Upper lobe of right lung (tissue), 1 donor: ENCODE data around the gene GRIN2C. TPM values are rescaled to one million over a fixed set of nuclear protein-coding genes. Genes with fewer than 3 reads are reported as not detected.

Experiments used
- ATAC-seq: fragments of 200-7000 bp; cut with Tn5 transposase; one replicate; pipeline ENCODE4 v1.9.1; 2020; ENCODE audit warnings: mild to moderate bottlenecking, moderate library complexity
- DNase-seq: peaks from one replicate; pipeline ENCODE4 v3.0.0-alpha.2; 2020
- H3K27ac ChIP-seq: fragments of 200-600 bp; one replicate; pipeline ENCODE4 v1.8.0; 2022
- H3K27me3 ChIP-seq: fragments of 200-600 bp; one replicate; pipeline ENCODE4 v1.8.0; 2022; ENCODE audit warnings: mild to moderate bottlenecking
- H3K36me3 ChIP-seq: fragments of 200-600 bp; one replicate; pipeline ENCODE4 v1.8.0; 2022
- H3K4me1 ChIP-seq: fragments of 200-600 bp; one replicate; pipeline ENCODE4 v1.8.0; 2022
- H3K4me3 ChIP-seq: fragments of 200-600 bp; one replicate; pipeline ENCODE4 v1.8.0; 2022; ENCODE audit warnings: mild to moderate bottlenecking
- H3K9me3 ChIP-seq: fragments of 200-600 bp; one replicate; pipeline ENCODE4 v1.8.0; 2022
- CTCF ChIP-seq: fragments of 200-600 bp; IDR thresholded peaks from one replicate; pipeline ENCODE4 v1.8.0; 2022; ENCODE audit warnings: antibody characterized with exemption
- intact Hi-C: fragments of 100-400 bp; cut with DNase I; formaldehyde crosslinking; loops from one replicate; pipeline ENCODE4 v1.11.0; 2022
- total RNA-seq: library from RNA; stranded (reverse); fragmentation: NEBNext Ultra II Directional; extraction: Animal tissue kit (Norgen Biotek cat#: 25700); gene quantifications from one replicate; pipeline ENCODE4 v1.2.1, GENCODE V29; 2021
- donor health status: DM: no; HTN: yes; CAD: no; lungs with severe emphysema.

Gene GRIN2C
- total RNA-seq, 1 donor from 2014 or later = not detected

- Histone ChIP-seq H3K27ac (no peak overlapping the region), H3K36me3 (no peaks in the 10 kb centered on the region), H3K9me3 (no peaks in the 10 kb centered on the region), H3K27me3 (peaks cover 21% of the 10 kb centered on the region), H3K4me3 (no peak overlapping the region), H3K4me1 (no peaks in the 10 kb centered on the region)
- no peak for TF ChIP-seq CTCF
- no peak for DNase-seq
- ATAC-seq = no peak
- intact Hi-C loops = no loop called here
Measured at GRCh38 chr17:74903034-74903433, 43.3 kb upstream of the GRIN2C start.

- H3K27ac ChIP-seq = no peak overlapping the region
- no peaks in the 10 kb centered on the region for H3K9me3 ChIP-seq
- intact Hi-C loops = no loop called here
- H3K4me3 ChIP-seq = no peak overlapping the region
- no peak for DNase-seq
- no peak for TF ChIP-seq CTCF
- no peaks in the 10 kb centered on the region for H3K36me3 ChIP-seq
- peaks cover 21% of the 10 kb centered on the region for H3K27me3 ChIP-seq
- no peaks in the 10 kb centered on the region for H3K4me1 ChIP-seq
- ATAC-seq = no peak
Measured at GRCh38 chr17:74901353-74902135, 41.9 kb upstream of the GRIN2C start.

GRCh38 chr17:74900208-74900607 is 40.5 kb upstream of the GRIN2C start:
- DNase-seq (no peak), ATAC-seq (no peak)
- H3K27me3 ChIP-seq = peaks cover 28% of the 10 kb centered on the region
- no peaks in the 10 kb centered on the region for H3K36me3 ChIP-seq
- intact Hi-C loops = no loop called here
- H3K9me3 ChIP-seq = no peaks in the 10 kb centered on the region
- H3K4me1 ChIP-seq = no peaks in the 10 kb centered on the region
- H3K27ac ChIP-seq = no peak overlapping the region
- H3K4me3 ChIP-seq = no peak overlapping the region
- no peak for TF ChIP-seq CTCF

- H3K4me1 ChIP-seq = no peaks in the 10 kb centered on the region
- H3K4me3 ChIP-seq = no peak overlapping the region
- peaks cover 37% of the 10 kb centered on the region for H3K27me3 ChIP-seq
- no peak overlapping the region for H3K27ac ChIP-seq
- ATAC-seq (no peak), DNase-seq (no peak)
- H3K9me3 ChIP-seq = no peaks in the 10 kb centered on the region
- H3K36me3 ChIP-seq = no peaks in the 10 kb centered on the region
- intact Hi-C loops = no loop called here
- TF ChIP-seq CTCF = no peak
Measured at GRCh38 chr17:74898376-74898946, 38.8 kb upstream of the GRIN2C start.

- intact Hi-C loops = no loop called here
- no peak overlapping the region for H3K4me3 ChIP-seq
- DNase-seq = no peak
Measured at GRCh38 chr17:74893936-74894671, 34.4 kb upstream of the GRIN2C start.

More at GRCh38 chr17:74893936-74894671, 34.4 kb upstream of the GRIN2C start:
- Histone ChIP-seq H3K27me3 (peaks cover 60% of the 10 kb centered on the region), H3K27ac (no peak overlapping the region), H3K36me3 (no peaks in the 10 kb centered on the region), H3K4me1 (no peaks in the 10 kb centered on the region), H3K9me3 (no peaks in the 10 kb centered on the region)
- TF ChIP-seq CTCF = no peak
- no peak for ATAC-seq
